SU-DHL-6 (cell line): ENCODE measurements around the gene RAD51B.

Source experiments
- H2AFZ ChIP-seq: fragments of 200-600 bp; sonication (generic); 2 replicates; pipeline ENCODE4 v1.6.1; 2014; ENCODE audit warnings: low read depth, mild to moderate bottlenecking, moderate library complexity, mixed read lengths, antibody characterized with exemption, low read length; ENCODE audit not compliant: severe bottlenecking
- H3F3A ChIP-seq: fragments of 200-600 bp; shearing (Covaris generic); 2 replicates; pipeline ENCODE4 v1.6.0; 2016; ENCODE audit warnings: antibody characterized with exemption, mild to moderate bottlenecking; ENCODE audit not compliant: insufficient read depth
- H3K27ac ChIP-seq: fragments of 200-600 bp; sonication (generic); 2 replicates; pipeline ENCODE4 v1.5.1; 2016; ENCODE audit warnings: low read depth, mild to moderate bottlenecking, low read length, moderate library complexity, mixed read lengths
- H3K27me3 ChIP-seq: fragments of 200-600 bp; sonication (generic), shearing (Covaris generic); 2 replicates; pipeline ENCODE4 v1.6.0; 2014; ENCODE audit warnings: mild to moderate bottlenecking, low read length
- H3K36me3 ChIP-seq: fragments of 200-600 bp; sonication (generic); 2 replicates; pipeline ENCODE4 v1.6.1; 2014; ENCODE audit warnings: mild to moderate bottlenecking, low read length, mixed read lengths
- H3K4me2 ChIP-seq: fragments of 300-600, 200-600 bp; shearing (Covaris generic), sonication (generic); 2 replicates; pipeline ENCODE4 v1.6.0; 2014; ENCODE audit warnings: low read length, low read depth, mild to moderate bottlenecking; ENCODE audit not compliant: poor library complexity, severe bottlenecking
- H3K4me3 ChIP-seq: fragments of 200-600 bp; sonication (generic); 2 replicates; pipeline ENCODE4 v1.5.1; 2014; ENCODE audit warnings: antibody characterized with exemption, low read length, mild to moderate bottlenecking, mixed read lengths; ENCODE audit not compliant: insufficient read depth, poor library complexity, severe bottlenecking
- H3K79me2 ChIP-seq: fragments of 200-600 bp; sonication (generic); 2 replicates; pipeline ENCODE4 v1.6.1; 2014; ENCODE audit warnings: mild to moderate bottlenecking, low read length, moderate library complexity; ENCODE audit not compliant: insufficient read depth
- H3K9ac ChIP-seq: fragments of 200-600 bp; sonication (generic); 2 replicates; pipeline ENCODE4 v1.7.0; 2014; ENCODE audit warnings: mild to moderate bottlenecking, low read length
- H3K9me2 ChIP-seq: fragments of 200-600 bp; sonication (generic); replicated peaks from 2 replicates; pipeline ENCODE4 v1.6.1; 2014; ENCODE audit warnings: low read length; ENCODE audit not compliant: insufficient read depth
- H3K9me3 ChIP-seq: fragments of 200-600 bp; sonication (generic); 2 replicates; pipeline ENCODE4 v1.6.1; 2014; ENCODE audit warnings: low read length, mixed read lengths; ENCODE audit not compliant: insufficient read depth
- H4K20me1 ChIP-seq: fragments of 200-600 bp; sonication (generic); 2 replicates; pipeline ENCODE4 v1.6.1; 2014; ENCODE audit warnings: low read depth, mild to moderate bottlenecking, antibody characterized with exemption, low read length, moderate library complexity, mixed read lengths
- CTCF ChIP-seq: fragments of 200-600 bp; sonication (generic); IDR thresholded peaks from one replicate; pipeline ENCODE4 v1.5.1; 2017; ENCODE audit warnings: antibody characterized with exemption, mild to moderate bottlenecking, low read length, moderate library complexity; ENCODE audit not compliant: insufficient read depth, poor library complexity, severe bottlenecking
- EZH2phosphoT487 ChIP-seq: fragments of 200-600 bp; sonication (generic), shearing (Covaris generic); conservative IDR thresholded peaks from 2 replicates; pipeline ENCODE4 v1.6.1; 2018; ENCODE audit warnings: mild to moderate bottlenecking, antibody characterized with exemption, low read length, moderate library complexity, mixed read lengths

Gene RAD51B

GRCh38 chr14:68442828-68443629 is 623.5 kb downstream of the RAD51B start:
- Histone ChIP-seq H3K9ac (no peak overlapping the region), H3K9me3 (no peaks in the 10 kb centered on the region), H4K20me1 (no peaks in the 10 kb centered on the region), H2AFZ (no peak overlapping the region), H3K4me3 (no peak overlapping the region), H3K4me2 (no peak overlapping the region), H3K27ac (no peak overlapping the region), H3K79me2 (no peaks in the 10 kb centered on the region), H3K9me2 (no peaks in the 10 kb centered on the region), H3K36me3 (no peaks in the 10 kb centered on the region), H3F3A (no peaks in the 10 kb centered on the region), H3K27me3 (no peaks in the 10 kb centered on the region)
- no peak for TF ChIP-seq EZH2phosphoT487
- TF ChIP-seq CTCF = no peak

DNA sequence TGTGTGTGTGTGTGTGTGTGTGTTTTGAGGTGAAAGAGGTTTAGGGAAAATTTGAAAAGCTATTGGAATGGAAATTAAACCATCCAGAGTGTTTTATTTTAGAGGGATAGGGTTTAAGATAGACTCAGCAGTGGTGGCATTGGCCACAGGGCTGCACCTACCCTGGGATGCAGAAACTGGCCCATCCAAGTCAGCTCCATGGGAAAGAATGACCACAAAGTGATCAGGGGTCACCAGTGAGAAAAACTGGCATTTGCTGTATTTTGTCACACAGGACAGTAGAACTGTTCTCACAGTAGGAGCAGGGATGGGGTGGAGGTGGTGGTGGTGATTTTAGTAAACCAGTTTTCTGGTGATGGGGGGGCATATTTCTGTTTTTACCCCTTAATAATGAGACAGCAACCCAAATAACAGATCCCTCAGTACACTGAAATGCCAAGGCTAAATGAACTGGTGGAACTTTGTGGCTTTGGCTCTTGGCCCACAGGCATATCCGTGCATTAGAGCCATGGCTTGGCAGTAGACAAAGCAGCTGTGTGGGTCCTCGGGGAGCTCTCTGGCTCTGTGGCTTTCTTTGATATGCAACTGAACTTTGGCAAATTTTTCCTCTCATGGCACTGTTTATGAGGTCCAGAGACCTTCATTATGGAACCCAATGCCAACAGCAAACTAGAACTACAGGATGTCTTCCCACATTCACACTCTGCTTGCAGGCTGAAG is 625.0 kb downstream of the RAD51B start:
- Histone ChIP-seq H3K79me2 (no peaks in the 10 kb centered on the region), H3K36me3 (no peaks in the 10 kb centered on the region), H3K27me3 (no peaks in the 10 kb centered on the region), H4K20me1 (no peaks in the 10 kb centered on the region), H3F3A (no peaks in the 10 kb centered on the region), H3K27ac (no peak overlapping the region), H3K9me2 (no peaks in the 10 kb centered on the region), H3K4me2 (no peak overlapping the region), H3K4me3 (no peak overlapping the region), H2AFZ (no peak overlapping the region), H3K9me3 (no peaks in the 10 kb centered on the region), H3K9ac (no peak overlapping the region)
- TF ChIP-seq EZH2phosphoT487 (no peak), CTCF (no peak)

- no peak overlapping the region for H3K4me2 ChIP-seq
- no peaks in the 10 kb centered on the region for H3K36me3 ChIP-seq
- H3K9me2 ChIP-seq = no peaks in the 10 kb centered on the region
- no peak overlapping the region for H3K27ac ChIP-seq
- no peaks in the 10 kb centered on the region for H3K9me3 ChIP-seq
- H3F3A ChIP-seq = no peaks in the 10 kb centered on the region
- H3K9ac ChIP-seq = no peak overlapping the region
- no peak overlapping the region for H2AFZ ChIP-seq
- H3K79me2 ChIP-seq = no peaks in the 10 kb centered on the region
- no peak overlapping the region for H3K4me3 ChIP-seq
- H4K20me1 ChIP-seq = no peaks in the 10 kb centered on the region
- no peak for TF ChIP-seq EZH2phosphoT487
- TF ChIP-seq CTCF = no peak
- no peaks in the 10 kb centered on the region for H3K27me3 ChIP-seq
These were observed 626.9 kb downstream of the RAD51B start for GRCh38 chr14:68446243-68447040.
